HL-60/S4 (cell line): ENCODE data around the gene SOX2.
"Not testable (repeated sequence)": the region's sequence is repeated elsewhere in the genome, so short reads cannot be mapped to it uniquely, and the experiment has no call there.

Experiments used
- in situ Hi-C: fragments of 300-500 bp; cut with MboI; formaldehyde crosslinking; loops from 2 replicates; pipeline ENCODE4 v1.14.3; 2022; ENCODE audit warnings: low sequenced_read_pairs

The SOX2 gene

DNA sequence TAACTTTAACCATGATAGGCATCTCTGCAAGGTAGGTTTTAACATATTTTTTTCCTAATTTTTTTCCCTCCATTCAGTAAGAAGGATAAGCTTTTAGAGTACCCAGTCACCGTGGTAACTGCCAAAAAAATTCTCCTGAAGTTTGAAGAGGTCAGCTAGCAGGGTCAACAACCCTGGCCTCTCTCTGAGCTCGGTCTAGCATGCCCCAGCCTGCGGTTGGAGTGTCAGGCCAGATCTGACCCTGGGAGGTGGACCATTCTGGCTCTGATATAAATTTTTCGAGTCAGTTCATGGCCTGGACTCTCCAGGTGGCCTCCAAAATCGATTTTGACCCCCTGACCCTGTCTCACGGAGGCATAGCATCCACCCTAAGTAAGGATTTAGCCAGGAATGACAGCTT lies 29.7 kb downstream of the SOX2 start:
- in situ Hi-C loops: no loop called here

DNA sequence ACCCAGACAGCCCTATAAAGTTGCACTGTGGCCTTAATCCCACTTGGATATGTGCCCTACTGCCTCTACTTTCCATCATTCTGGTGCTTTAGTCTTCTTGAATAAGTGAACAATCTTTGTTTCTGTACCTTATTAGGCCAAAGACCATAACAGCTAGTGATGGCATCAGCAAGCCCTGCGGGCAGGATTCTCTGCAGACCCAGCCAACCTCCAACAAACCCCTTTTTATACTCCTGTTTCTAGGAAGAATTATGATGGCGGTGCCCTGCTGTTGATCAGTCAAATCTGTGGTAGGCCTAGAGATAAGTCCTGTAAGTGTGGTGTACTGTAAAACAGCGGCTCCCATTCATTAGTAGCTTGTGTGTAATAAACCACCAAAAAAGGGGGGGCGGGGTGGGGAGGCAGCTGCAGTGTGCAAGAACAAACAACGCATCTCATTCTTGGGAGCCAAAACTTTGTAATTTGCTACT lies 40.5 kb downstream of the SOX2 start:
- in situ Hi-C loops: no loop called here

DNA sequence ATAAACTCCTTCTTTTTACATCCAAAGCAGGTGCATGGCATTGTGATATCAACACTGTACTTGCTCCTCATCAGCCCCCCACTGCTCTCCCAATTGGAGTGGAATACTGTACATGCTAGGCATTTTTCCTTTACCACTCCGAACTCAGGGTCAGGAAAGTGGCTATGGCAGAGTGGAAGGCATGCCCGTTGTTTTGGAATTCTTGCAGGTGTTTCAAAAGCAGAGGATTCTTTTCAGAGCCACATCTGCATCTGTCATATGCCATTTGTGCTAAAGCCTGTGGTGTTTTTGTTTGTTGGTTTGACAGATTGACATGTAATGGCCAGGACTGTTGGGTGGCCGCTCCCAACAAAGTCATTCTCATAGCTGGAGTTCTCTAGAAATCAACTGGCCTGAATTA lies 41.7 kb downstream of the SOX2 start:
- in situ Hi-C loops: no loop called here

DNA sequence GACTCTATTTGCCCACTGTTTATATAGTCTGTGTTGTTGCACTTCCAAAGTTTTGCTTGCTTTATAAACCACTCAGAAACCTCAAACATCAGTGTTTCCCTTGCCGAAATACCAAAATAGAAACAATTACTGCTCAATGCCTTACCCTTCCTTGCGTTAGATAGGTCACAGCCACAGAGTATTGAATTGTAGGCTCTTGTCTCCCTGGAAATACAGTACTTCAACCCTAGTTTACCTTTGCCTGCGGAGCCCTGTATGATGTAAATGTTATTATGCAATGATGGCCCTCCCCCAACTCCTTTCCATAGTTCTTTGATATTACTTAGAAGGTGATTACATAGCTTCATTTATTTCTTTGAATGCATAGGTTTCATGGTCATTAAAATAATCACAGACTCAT lies 44.2 kb downstream of the SOX2 start:
- in situ Hi-C loops: no loop called here

DNA sequence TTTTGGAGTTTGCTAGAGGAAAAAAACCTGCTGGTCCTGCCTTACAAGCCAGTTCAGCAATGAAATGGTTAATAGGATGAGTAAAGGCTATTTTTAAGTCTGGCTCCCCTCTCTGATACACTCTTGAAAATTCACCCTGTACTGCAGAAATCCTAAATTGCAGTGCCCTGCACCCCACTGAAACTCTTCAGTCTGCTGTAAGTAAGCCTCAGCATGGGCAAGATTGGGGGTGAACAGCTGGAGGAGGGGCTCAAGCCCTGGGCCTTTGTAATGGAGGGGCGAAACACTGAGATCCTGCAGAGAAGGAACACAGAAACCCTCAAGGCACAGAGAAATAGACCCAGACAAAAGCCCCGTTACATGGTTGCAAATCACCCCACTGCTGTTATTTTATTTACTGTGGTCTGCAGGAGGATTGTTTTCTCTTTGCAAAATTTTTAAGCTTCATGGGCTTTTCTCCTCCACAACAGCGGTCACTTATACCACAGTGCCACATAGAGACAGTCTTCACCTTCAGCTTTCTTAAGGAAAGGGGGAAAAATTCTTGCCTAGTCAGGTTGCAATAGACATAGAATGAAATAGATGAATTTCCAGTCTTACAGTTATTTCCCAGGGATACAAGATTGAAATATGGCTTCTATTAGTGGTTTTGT lies 45.0 kb downstream of the SOX2 start:
- in situ Hi-C loops: no loop called here

DNA sequence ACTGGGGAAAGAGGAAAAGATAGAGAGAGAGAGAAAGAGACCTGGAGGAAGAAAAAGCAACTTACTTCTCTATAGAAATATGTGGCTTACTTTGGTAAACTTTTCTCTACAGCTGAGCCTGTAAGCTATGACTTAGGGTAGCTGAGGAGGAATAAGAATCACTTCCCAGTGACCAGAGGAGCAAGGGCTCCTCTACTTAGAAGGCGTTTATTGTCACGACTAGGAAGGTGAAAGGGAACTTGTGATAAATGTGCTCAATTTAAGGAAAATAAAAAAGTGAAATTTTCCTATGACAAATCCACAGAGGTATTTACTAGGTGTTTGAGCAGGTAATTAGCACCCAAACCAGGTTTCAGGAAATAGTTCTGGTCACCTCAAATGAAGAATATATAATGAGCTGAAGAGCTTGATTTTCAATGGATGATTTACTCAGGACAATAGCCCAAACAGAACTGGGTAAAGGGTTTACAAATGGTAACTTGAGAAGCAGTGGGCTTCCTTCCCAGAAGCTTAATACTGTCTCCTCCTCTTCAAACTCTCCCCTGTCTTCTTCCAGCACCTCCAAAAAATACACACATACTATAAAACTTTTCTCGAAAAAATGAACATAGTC lies 46.1 kb downstream of the SOX2 start:
- in situ Hi-C loops: no loop called here

DNA sequence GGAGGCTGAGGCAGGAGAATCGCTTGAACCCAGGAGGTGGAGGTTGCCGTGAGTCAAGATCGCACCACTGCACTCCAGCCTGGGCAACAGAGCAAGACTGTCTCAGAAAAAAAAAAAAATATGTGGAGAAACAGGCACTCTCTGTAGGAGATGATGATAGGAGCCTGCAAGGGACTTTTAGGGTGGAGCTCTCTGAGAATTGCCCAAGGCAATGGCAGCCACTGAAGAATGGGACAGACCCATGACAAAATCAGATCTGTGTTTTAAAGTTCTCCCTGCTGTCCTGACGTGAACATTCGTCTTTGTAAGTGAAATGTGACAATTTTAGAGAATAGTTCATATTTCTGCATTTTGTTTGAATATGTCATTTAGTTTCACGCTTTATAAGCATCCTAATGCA lies 50.2 kb downstream of the SOX2 start:
- in situ Hi-C loops: no loop called here

DNA sequence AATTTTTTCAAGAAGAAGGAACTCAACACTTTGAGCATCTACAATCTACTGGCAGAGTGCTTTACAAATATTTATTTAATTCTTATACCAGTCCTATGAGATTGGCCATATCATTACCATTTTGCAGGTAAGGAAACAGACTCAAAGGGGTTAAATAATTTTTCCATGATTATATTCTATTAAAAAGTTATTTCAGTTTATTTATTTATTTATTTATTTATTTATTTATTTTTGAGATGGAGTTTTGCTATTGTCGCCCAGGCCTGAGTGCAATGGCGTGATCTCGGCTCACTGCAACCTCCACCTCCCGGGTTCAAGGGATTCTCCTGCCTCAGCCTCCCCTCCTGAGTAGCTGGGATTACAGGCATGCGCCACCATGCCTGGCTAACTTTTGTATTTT lies 52.3 kb downstream of the SOX2 start:
- in situ Hi-C loops: not testable (repeated sequence)
